ENCODE data around the gene PTPRK.

- TF ChIP-seq CTCF (conservative IDR thresholded peaks at IDR 0.05; ENCODE audit: low read depth, low read length) (no peak), EZH2 (IDR thresholded peaks at IDR 0.05; ENCODE audit: low read length, unreplicated experiment) (no peak), EZH2phosphoT487 (IDR thresholded peaks at IDR 0.05; ENCODE audit: borderline replicate concordance, low read length) (no peak)
Measured at GRCh38 chr6:128238225-128238624, 282.2 kb downstream of the PTPRK start.

Data from PC-3 (cell line).